NCI-H1048 (cell line): ENCODE data around the gene IFNAR1.
"Not testable (repeated sequence)": the region's sequence is repeated elsewhere in the genome, so short reads cannot be mapped to it uniquely, and the experiment has no call there.

Experiments used
- DNase-seq: peaks from one replicate; lab custom pipeline; 2025; lab: John Stamatoyannopoulos, UW

IFNAR1 gene

GRCh38 chr21:33308586-33309490, 15.9 kb upstream of the IFNAR1 start:
- no peak for DNase-seq

GRCh38 chr21:33309778-33310177, 15.0 kb upstream of the IFNAR1 start:
- no peak for DNase-seq

GRCh38 chr21:33312121-33312520, 12.6 kb upstream of the IFNAR1 start:
- DNase-seq: no peak

- DNase-seq: no peak
Measured at GRCh38 chr21:33313183-33313582, 11.6 kb upstream of the IFNAR1 start.

- DNase-seq: no peak
Measured at GRCh38 chr21:33313611-33314010, 11.2 kb upstream of the IFNAR1 start.

- DNase-seq: no peak
Measured at GRCh38 chr21:33314111-33314510, 10.7 kb upstream of the IFNAR1 start.

- no peak for DNase-seq
Measured at GRCh38 chr21:33315946-33316710, 8.6 kb upstream of the IFNAR1 start.

- no peak for DNase-seq
Measured at GRCh38 chr21:33317145-33317544, 7.6 kb upstream of the IFNAR1 start.

- no peak for DNase-seq
Measured at GRCh38 chr21:33317786-33318486, 6.8 kb upstream of the IFNAR1 start.

- not testable (repeated sequence) for DNase-seq
Measured at GRCh38 chr21:33321005-33321404, 3.8 kb upstream of the IFNAR1 start.

GRCh38 chr21:33323610-33324009, 1.2 kb upstream of the IFNAR1 start:
- DNase-seq: not testable (repeated sequence)

GRCh38 chr21:33325222-33326067, 675 bp downstream of the IFNAR1 start:
- no peak for DNase-seq

GRCh38 chr21:33327326-33327725, 2.6 kb downstream of the IFNAR1 start:
- no peak for DNase-seq

GRCh38 chr21:33327792-33328433, 3.1 kb downstream of the IFNAR1 start:
- no peak for DNase-seq

GRCh38 chr21:33330726-33331125, 6.0 kb downstream of the IFNAR1 start:
- DNase-seq: no peak

- DNase-seq: no peak
Measured at GRCh38 chr21:33332143-33332542, 7.4 kb downstream of the IFNAR1 start.

GRCh38 chr21:33334191-33334590, 9.4 kb downstream of the IFNAR1 start:
- DNase-seq: no peak

GRCh38 chr21:33334824-33335223, 10.1 kb downstream of the IFNAR1 start:
- no peak for DNase-seq

- no peak for DNase-seq
Measured at GRCh38 chr21:33339135-33339534, 14.4 kb downstream of the IFNAR1 start.

GRCh38 chr21:33339918-33340317, 15.1 kb downstream of the IFNAR1 start:
- DNase-seq: no peak

- no peak for DNase-seq
Measured at GRCh38 chr21:33345751-33346238, 21.0 kb downstream of the IFNAR1 start.
